Stimulated activated CD8-positive, alpha-beta memory T cell treated with anti-CD3 and anti-CD28 coated beads, Interleukin-2, amount 100 ng/mL, for 1 hour (primary cell): ENCODE results near the gene GAGE12E.
"Not testable (repeated sequence)": the region's sequence is repeated elsewhere in the genome, so short reads cannot be mapped to it uniquely, and the experiment has no call there.

Experiments
- DNase-seq, 2 donors: peaks; one replicate each; pipeline ENCODE4 v3.0.0-alpha.2; 2020; ENCODE audit warnings: low read depth in 2 of 2

The GAGE12E gene

GRCh38 chrX:49550989-49551388, at the start of gene GAGE12E:
Gene GAGE12E, plus strand, starts transcription at chrX:49551289. Its CDS starts 1,155 bp downstream, at chrX:49552444.
- not testable (repeated sequence) for DNase-seq

GRCh38 chrX:49531877-49532276, 19.2 kb upstream of the GAGE12E start, which contains the start of gene GAGE12C:
Gene GAGE12C, plus strand, starts transcription at chrX:49532177. Its CDS starts 1,155 bp downstream, at chrX:49533332.
- DNase-seq: not testable (repeated sequence)

- not testable (repeated sequence) for DNase-seq
These were observed 9.7 kb upstream of the GAGE12E start, which contains the start of gene GAGE12D for GRCh38 chrX:49541433-49541832. Gene GAGE12D, plus strand, starts transcription at chrX:49541733. Its CDS starts 1,155 bp downstream, at chrX:49542888.

- not testable (repeated sequence) for DNase-seq
These were observed 9.5 kb downstream of the GAGE12E start, which contains the start of gene GAGE12F for GRCh38 chrX:49560542-49560941. Gene GAGE12F, plus strand, starts transcription at chrX:49560842. Its CDS starts 1,155 bp downstream, at chrX:49561997.

- not testable (repeated sequence) for DNase-seq
These were observed 17.6 kb downstream of the GAGE12E start for GRCh38 chrX:49568728-49569127.

- not testable (repeated sequence) for DNase-seq
These were observed 18.1 kb downstream of the GAGE12E start for GRCh38 chrX:49569152-49569551.

- not testable (repeated sequence) for DNase-seq
These were observed 19.0 kb downstream of the GAGE12E start, which contains the start of gene GAGE12G for GRCh38 chrX:49570100-49570499. Gene GAGE12G, plus strand, starts transcription at chrX:49570400. Its CDS starts 1,155 bp downstream, at chrX:49571555.

- DNase-seq: not testable (repeated sequence)
These were observed 28.6 kb downstream of the GAGE12E start, which contains the start of gene GAGE12H for GRCh38 chrX:49579649-49580048. Gene GAGE12H, plus strand, starts transcription at chrX:49579949. Its CDS starts 1,155 bp downstream, at chrX:49581104.

GRCh38 chrX:49589196-49589595, 38.1 kb downstream of the GAGE12E start, which contains the start of gene GAGE2A:
Gene GAGE2A, plus strand, starts transcription at chrX:49589496. Its CDS starts 1,155 bp downstream, at chrX:49590651.
- DNase-seq: not testable (repeated sequence)

GRCh38 chrX:49589769-49590478, 38.8 kb downstream of the GAGE12E start:
- not testable (repeated sequence) for DNase-seq

GRCh38 chrX:49590488-49590887, 39.4 kb downstream of the GAGE12E start:
- DNase-seq: not testable (repeated sequence)

GRCh38 chrX:49598720-49599119, 47.6 kb downstream of the GAGE12E start, which contains the start of gene GAGE1:
Gene GAGE1, plus strand, starts transcription at chrX:49599020. Its CDS starts 1,155 bp downstream, at chrX:49600175.
- not testable (repeated sequence) for DNase-seq
